ENCODE measurements around the gene CA5A.
"Not testable (repeated sequence)": the region's sequence is repeated elsewhere in the genome, so short reads cannot be mapped to it uniquely, and the experiment has no call there.

CA5A gene

GRCh38 chr16:87877942-87878507 is 58.3 kb downstream of the CA5A start:
- DNase-seq (ENCODE audit: low spot score in 2 of 2): no peak
- Histone ChIP-seq H3K9me3 (no peaks in the 10 kb centered on the region), H3K4me3 (no peak overlapping the region), H3K36me3 (replicated peaks) (no peaks in the 10 kb centered on the region), H3K4me1 (no peaks in the 10 kb centered on the region), H3K27me3 (ENCODE audit: low read depth) (no peaks in the 10 kb centered on the region)
- in situ Hi-C loops (cut with MboI; ENCODE audit: low sequenced_read_pairs): no loop called here

- no peak overlapping the region for H3K4me3 ChIP-seq
- peaks cover 14% of the 10 kb centered on the region for H3K4me1 ChIP-seq
- no peaks in the 10 kb centered on the region for H3K27me3 ChIP-seq (ENCODE audit: low read depth)
- H3K36me3 ChIP-seq (replicated peaks): no peaks in the 10 kb centered on the region
- H3K9me3 ChIP-seq: no peaks in the 10 kb centered on the region; the same call in 1 of the 2 replicates
- in situ Hi-C loops (cut with MboI; ENCODE audit: low sequenced_read_pairs): loop anchor here (25.0 kb wide), 1 partner anchor 488 kb away; the partner anchor contains the start of genes FBXO31 and MAP1LC3B
- DNase-seq (ENCODE audit: low spot score in 2 of 2): no peak
Measured at GRCh38 chr16:87874639-87875427, 61.5 kb downstream of the CA5A start.

DNA sequence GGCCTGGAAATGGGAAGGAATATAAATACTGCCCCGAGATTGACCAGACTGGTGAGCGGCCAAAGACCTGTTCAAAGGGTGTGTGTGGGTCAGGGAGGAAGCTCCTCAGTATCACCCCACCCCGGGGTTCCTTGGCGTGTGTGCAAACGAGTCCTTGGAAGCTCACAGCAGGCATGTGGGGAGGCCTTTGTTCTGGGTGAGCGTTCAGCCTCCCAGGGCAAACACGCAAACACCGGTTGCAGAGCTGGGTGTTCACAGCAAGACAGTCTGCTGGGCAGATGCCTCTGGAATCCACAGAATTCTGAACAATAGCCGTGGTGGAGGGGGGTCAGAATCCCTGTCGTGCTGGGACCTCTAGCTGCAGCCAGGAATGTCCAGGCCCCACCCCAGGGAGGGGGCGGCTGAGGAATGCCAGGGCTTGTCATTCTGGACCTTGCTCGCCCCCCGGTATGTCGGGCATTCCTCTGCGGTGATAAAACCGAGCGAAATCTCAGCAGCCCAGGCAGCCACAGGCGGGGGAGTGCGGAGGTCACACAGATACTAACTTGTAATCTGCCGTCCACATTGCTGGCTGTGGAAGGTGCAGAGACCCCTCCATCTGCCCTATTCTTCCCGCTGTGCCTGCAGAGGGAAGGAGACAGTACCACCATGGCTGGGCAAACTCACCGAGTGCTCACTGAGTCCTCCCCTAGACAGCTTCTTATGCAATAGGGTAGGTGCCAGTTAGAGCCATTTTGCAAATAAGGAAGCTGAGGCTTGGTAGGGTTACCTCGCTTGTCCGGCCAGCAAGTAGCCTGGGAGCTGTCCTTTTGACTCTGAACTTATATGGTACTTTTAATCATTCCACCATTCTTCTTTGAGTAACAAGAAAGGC is 65.7 kb downstream of the CA5A start:
- H3K9me3 ChIP-seq; H3K4me3 ChIP-seq; H3K27me3 ChIP-seq (ENCODE audit: low read depth); H3K36me3 ChIP-seq (replicated peaks): not testable (repeated sequence)
- DNase-seq (ENCODE audit: low spot score in 2 of 2): peak in 1 of 2 experiments; percentile 64
- H3K4me1 ChIP-seq: peaks cover 14% of the 10 kb centered on the region
- in situ Hi-C loops (cut with MboI; ENCODE audit: low sequenced_read_pairs): loop anchor here (25.0 kb wide), 1 partner anchor 483 kb away; the partner anchor contains the start of genes FBXO31 and MAP1LC3B

GRCh38 chr16:87869879-87870417 is 66.4 kb downstream of the CA5A start:
- not testable (repeated sequence) for H3K9me3 ChIP-seq; DNase-seq (ENCODE audit: low spot score in 2 of 2); H3K4me3 ChIP-seq; H3K27me3 ChIP-seq (ENCODE audit: low read depth)
- in situ Hi-C loops (cut with MboI; ENCODE audit: low sequenced_read_pairs): loop anchor here (5.0 to 25.0 kb wide), 2 partner anchors 93 to 483 kb away; partner anchors contain the start of genes FBXO31 and MAP1LC3B
- peaks cover 14% of the 10 kb centered on the region for H3K4me1 ChIP-seq
- peaks cover 13% of the 10 kb centered on the region for H3K36me3 ChIP-seq (replicated peaks)

DNA sequence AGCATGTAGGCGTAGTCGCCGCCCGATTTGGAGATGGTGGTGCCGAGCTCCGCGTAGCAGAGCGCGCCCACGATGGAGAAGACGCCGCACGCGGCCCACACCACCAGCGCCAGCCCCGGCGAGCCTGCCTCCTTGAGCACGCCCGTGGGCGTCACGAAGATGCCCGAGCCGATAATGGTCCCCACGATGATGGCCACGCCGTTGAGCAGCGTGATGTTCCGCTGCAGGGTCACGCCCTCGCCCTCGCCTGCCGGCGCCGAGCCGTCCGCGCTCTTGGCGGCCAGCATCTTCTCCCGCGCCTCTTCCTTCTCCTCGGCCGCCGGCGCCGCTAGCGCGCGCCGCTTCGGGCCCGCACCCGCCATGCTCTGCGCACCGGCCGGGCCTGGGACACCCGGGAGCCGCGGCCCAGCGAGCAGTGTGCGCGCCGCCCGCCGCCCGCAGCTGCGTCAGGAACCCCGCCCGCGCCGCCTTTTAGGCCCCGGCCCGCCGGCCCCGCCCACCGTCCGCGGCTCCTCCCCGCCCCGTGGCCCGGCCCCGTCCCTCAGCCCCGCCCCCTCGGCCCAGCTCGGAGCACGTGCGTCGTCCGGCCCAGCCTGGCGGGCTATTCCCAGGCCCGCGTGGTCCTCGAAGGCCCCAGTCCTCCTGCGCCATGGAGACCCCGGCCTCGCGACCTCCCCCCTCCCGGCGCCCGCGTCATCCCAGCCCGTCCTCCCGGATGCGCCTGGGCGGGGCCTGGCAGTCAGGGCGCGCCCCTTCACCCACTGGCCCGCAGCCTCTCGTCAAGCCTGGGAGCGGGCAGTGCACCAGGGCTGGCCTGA is 67.1 kb downstream of the CA5A start, which contains the start of gene SLC7A5:
SLC7A5 (minus strand) TSS at position 447 of the 818 bp plus-strand sequence; CDS start at position 362, 85 bp downstream.
- H3K4me1 ChIP-seq: peaks cover 21% of the 10 kb centered on the region
- peak; percentile 37 to 91 for DNase-seq (ENCODE audit: low spot score in 2 of 2)
- not testable (repeated sequence) for H3K27me3 ChIP-seq (ENCODE audit: low read depth); H3K9me3 ChIP-seq
- peak within 1 kb of the TSS; percentile 81 for H3K4me3 ChIP-seq
- in situ Hi-C loops (cut with MboI; ENCODE audit: low sequenced_read_pairs): loop anchor here (5.0 to 25.0 kb wide), 2 partner anchors 92 to 482 kb away; partner anchors contain the start of genes FBXO31 and MAP1LC3B
- H3K36me3 ChIP-seq (replicated peaks): peaks cover 19% of the 10 kb centered on the region

- not testable (repeated sequence) for H3K9me3 ChIP-seq; H3K27me3 ChIP-seq (ENCODE audit: low read depth)
- Histone ChIP-seq H3K4me3 (peak overlapping the region; percentile 81), H3K36me3 (replicated peaks) (peaks cover 24% of the 10 kb centered on the region), H3K4me1 (peaks cover 22% of the 10 kb centered on the region)
- DNase-seq (ENCODE audit: low spot score in 2 of 2): peak in 1 of 2 experiments; percentile 47
- in situ Hi-C loops (cut with MboI; ENCODE audit: low sequenced_read_pairs): loop anchor here (5.0 to 25.0 kb wide), 2 partner anchors 91 to 481 kb away; partner anchors contain the start of genes FBXO31 and MAP1LC3B
Measured at GRCh38 chr16:87868254-87869029, 67.9 kb downstream of the CA5A start.

DNA sequence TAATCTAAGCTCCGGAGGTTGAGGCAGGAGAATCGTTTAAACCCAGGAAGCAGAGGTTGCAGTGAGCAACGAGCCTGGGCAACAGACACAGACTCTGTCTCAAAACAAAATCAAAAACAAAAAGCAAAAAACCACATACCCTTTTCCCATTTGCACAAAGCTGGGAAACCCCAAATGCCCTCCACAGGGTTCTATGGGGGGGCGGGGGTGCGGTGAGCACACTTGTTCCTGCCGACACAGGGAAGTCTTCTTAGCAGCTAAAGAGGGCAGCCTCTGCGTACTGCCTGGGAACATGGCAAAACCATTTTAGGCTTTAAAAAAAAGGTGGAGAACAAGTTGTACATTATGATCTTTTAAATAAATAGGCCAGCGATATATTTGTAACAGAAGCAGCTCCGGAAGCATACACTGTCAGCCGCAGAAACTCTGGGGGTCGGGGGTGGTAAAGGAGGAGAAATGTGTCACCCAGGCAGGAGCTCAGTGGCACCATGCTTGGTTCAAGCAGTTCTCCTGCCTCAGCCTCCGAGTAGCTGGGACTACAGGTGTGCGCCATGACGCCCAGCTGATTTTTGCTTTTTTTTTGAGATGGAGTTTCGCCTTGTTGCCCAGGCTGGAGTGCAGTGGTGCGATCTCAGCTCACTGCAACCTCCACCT is 70.3 kb downstream of the CA5A start:
- not testable (repeated sequence) for DNase-seq (ENCODE audit: low spot score in 2 of 2); H3K9me3 ChIP-seq; H3K4me1 ChIP-seq; H3K27me3 ChIP-seq (ENCODE audit: low read depth)
- Histone ChIP-seq H3K4me3 (peak overlapping the region; percentile 81), H3K36me3 (replicated peaks) (peaks cover 41% of the 10 kb centered on the region)
- in situ Hi-C loops (cut with MboI; ENCODE audit: low sequenced_read_pairs): loop anchor here (5.0 to 25.0 kb wide), 2 partner anchors 89 to 479 kb away; partner anchors contain the start of genes FBXO31 and MAP1LC3B

- peak in 1 of 2 experiments; percentile 65 for DNase-seq (ENCODE audit: low spot score in 2 of 2)
- Histone ChIP-seq H3K36me3 (replicated peaks) (peaks cover 54% of the 10 kb centered on the region), H3K4me3 (peak overlapping the region; percentile 81), H3K9me3 (no peaks in the 10 kb centered on the region), H3K27me3 (ENCODE audit: low read depth) (no peaks in the 10 kb centered on the region), H3K4me1 (peaks cover 8% of the 10 kb centered on the region)
- in situ Hi-C loops (cut with MboI; ENCODE audit: low sequenced_read_pairs): loop anchor here (25.0 kb wide), 1 partner anchor 477 kb away; the partner anchor contains the start of genes FBXO31 and MAP1LC3B
Measured at GRCh38 chr16:87864331-87864989, 71.9 kb downstream of the CA5A start.

DNA sequence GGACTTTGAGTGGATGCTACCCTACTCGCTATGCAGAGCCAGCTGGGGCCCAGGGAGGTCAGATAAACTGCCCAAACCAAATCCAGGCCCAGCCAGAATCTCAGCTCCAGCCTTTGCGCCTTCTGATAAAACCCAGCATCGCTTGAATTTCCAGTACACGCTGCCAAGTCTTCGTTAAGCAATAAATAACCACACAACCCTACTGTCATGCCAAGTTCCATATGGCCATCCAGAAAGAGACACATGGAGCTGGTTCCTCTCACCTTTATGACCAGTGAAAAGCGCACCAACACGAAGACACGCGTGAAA is 73.0 kb downstream of the CA5A start:
- peaks cover 61% of the 10 kb centered on the region for H3K36me3 ChIP-seq (replicated peaks)
- not testable (repeated sequence) for H3K9me3 ChIP-seq; H3K27me3 ChIP-seq (ENCODE audit: low read depth); DNase-seq (ENCODE audit: low spot score in 2 of 2); H3K4me3 ChIP-seq; H3K4me1 ChIP-seq
- in situ Hi-C loops (cut with MboI; ENCODE audit: low sequenced_read_pairs): loop anchor here (25.0 kb wide), 1 partner anchor 476 kb away; the partner anchor contains the start of genes FBXO31 and MAP1LC3B

DNA sequence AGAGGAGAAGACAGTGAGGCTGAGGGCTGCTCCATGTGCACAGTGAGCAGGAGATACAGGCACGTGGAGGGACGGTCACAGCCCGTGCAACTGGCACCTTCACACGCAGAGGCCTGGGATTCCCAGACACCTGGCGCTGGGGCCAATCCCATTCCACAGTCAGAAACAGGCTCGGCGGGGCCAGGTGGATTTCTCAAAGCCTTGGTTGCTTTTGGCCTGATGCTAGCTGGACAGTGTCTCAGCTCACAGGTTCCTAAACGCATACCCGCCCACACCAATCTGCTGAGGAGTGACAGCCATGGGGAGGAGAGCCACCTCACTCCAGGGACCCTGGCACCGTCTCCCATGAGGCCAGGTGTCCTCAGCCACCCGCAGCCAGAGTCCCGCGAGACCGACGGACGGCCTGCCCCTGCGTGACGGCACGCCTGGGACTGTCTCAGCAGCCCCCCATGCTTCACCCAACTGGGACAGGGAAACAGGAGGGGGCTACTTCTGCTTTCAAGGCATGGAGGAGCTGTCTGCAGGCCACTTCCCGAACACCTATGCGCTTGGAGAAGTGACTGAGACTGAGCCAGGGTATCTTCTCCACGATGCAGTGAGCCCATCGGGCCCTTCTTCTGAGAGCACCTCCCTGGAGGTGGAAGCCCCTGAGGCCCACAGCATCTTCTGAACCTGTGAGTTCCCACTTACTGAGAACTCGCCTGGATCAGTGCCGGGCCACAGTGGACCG is 73.6 kb downstream of the CA5A start:
- H3K27me3 ChIP-seq (ENCODE audit: low read depth); H3K9me3 ChIP-seq; H3K4me3 ChIP-seq; DNase-seq (ENCODE audit: low spot score in 2 of 2); H3K4me1 ChIP-seq: not testable (repeated sequence)
- H3K36me3 ChIP-seq (replicated peaks): peaks cover 61% of the 10 kb centered on the region
- in situ Hi-C loops (cut with MboI; ENCODE audit: low sequenced_read_pairs): loop anchor here (25.0 kb wide), 1 partner anchor 475 kb away; the partner anchor contains the start of genes FBXO31 and MAP1LC3B
